Measurements from ENCODE around the gene GAGE12G.
"Not testable (repeated sequence)": the region's sequence is repeated elsewhere in the genome, so short reads cannot be mapped to it uniquely, and the experiment has no call there.

DNA sequence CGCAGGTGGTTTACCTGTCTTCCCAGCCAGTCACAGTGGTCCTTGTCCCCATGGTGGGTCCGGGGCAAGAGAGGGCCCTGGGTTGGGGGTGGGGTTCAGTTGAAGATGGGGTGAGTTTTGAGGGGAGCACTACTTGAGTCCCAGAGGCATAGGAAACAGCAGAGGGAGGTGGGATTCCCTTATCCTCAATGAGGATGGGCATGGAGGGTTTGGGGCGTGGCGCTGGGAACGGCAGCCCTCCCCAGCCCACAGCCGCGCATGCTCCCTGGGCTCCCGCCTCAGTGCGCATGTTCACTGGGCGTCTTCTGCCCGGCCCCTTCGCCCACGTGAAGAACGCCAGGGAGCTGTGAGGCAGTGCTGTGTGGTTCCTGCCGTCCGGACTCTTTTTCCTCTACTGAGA lies 19.0 kb downstream of the GAGE12G start, which contains the start of gene GAGE2A:
- TF ChIP-seq, protein P1, sequence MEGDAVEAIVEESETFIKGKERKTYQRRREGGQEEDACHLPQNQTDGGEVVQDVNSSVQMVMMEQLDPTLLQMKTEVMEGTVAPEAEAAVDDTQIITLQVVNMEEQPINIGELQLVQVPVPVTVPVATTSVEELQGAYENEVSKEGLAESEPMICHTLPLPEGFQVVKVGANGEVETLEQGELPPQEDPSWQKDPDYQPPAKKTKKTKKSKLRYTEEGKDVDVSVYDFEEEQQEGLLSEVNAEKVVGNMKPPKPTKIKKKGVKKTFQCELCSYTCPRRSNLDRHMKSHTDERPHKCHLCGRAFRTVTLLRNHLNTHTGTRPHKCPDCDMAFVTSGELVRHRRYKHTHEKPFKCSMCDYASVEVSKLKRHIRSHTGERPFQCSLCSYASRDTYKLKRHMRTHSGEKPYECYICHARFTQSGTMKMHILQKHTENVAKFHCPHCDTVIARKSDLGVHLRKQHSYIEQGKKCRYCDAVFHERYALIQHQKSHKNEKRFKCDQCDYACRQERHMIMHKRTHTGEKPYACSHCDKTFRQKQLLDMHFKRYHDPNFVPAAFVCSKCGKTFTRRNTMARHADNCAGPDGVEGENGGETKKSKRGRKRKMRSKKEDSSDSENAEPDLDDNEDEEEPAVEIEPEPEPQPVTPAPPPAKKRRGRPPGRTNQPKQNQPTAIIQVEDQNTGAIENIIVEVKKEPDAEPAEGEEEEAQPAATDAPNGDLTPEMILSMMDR (conservative IDR thresholded peaks at IDR 0.05; ENCODE audit: low read depth, low read length): not testable (repeated sequence)
- not testable (repeated sequence) for TF ChIP-seq EZH2 (IDR thresholded peaks at IDR 0.05; ENCODE audit: low read length, unreplicated experiment)

Measured in PC-3 (cell line).